ENCODE measurements around the gene EIF1. TPM values are rescaled to one million over a fixed set of nuclear protein-coding genes. Genes with fewer than 3 reads are reported as not detected.

The EIF1 gene
- total RNA-seq, 1 donor from 2014 or later: 943 TPM

GRCh38 chr17:41676058-41676419, 12.6 kb upstream of the EIF1 start:
- ATAC-seq: no peak
- DNase-seq: no peak

DNA sequence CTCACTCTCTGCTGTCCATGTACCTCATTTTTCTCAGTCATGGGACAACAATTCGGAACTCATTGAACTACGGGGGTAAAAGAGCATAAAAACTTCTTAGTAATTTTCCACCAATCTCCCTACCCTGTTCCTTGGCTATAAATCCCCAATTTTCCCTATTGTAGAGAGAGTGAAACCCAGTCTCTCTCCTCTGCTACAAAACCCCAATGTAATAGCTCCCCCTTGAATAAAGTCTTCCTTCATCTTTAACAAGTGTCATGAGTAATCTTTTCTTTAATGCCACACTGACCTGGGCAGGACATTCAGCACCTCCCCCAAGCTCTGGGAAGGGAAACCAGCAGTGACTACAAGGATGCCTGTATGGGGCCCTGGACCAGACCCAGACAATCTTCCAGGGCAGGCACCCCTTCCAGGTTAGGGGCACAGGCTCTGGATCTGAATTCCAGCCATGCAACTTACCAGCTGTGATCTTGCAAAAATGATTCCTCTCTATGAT, 10.2 kb upstream of the EIF1 start:
- Histone ChIP-seq H3K9me3 (no peaks in the 10 kb centered on the region), H3K4me1 (peaks cover 33% of the 10 kb centered on the region), H3K36me3 (no peaks in the 10 kb centered on the region), H3K4me3 (peak overlapping the region; percentile 47), H3K27me3 (ENCODE audit: low read depth) (no peaks in the 10 kb centered on the region), H3K27ac (peak overlapping the region; percentile 82)
- no peak for DNase-seq
- no peak for TF ChIP-seq CTCF (IDR thresholded peaks at IDR 0.05)
- intact Hi-C loops (cut with DNase I): no loop called here
- peak; percentile 68 to 69 for ATAC-seq

More at GRCh38 chr17:41676058-41676419, 12.6 kb upstream of the EIF1 start:
- H3K9me3 ChIP-seq: no peaks in the 10 kb centered on the region
- peak overlapping the region; percentile 14 for H3K27ac ChIP-seq
- no peaks in the 10 kb centered on the region for H3K27me3 ChIP-seq (ENCODE audit: low read depth)
- peaks cover 33% of the 10 kb centered on the region for H3K4me1 ChIP-seq
- TF ChIP-seq CTCF (IDR thresholded peaks at IDR 0.05): no peak
- no peaks in the 10 kb centered on the region for H3K36me3 ChIP-seq
- intact Hi-C loops (cut with DNase I): no loop called here
- H3K4me3 ChIP-seq: no peak overlapping the region

- Histone ChIP-seq H3K4me3 (peak overlapping the region; percentile 47), H3K36me3 (no peaks in the 10 kb centered on the region), H3K27me3 (ENCODE audit: low read depth) (no peaks in the 10 kb centered on the region), H3K4me1 (peaks cover 33% of the 10 kb centered on the region), H3K27ac (peak overlapping the region; percentile 82), H3K9me3 (no peaks in the 10 kb centered on the region)
- TF ChIP-seq CTCF (IDR thresholded peaks at IDR 0.05): peak; percentile 22
- ATAC-seq: peak; percentile 87 to 90
- no peak for DNase-seq
- intact Hi-C loops (cut with DNase I): no loop called here
These were observed 9.6 kb upstream of the EIF1 start for GRCh38 chr17:41678907-41679739.

GRCh38 chr17:41679740-41680425, 8.8 kb upstream of the EIF1 start:
- no peaks in the 10 kb centered on the region for H3K27me3 ChIP-seq (ENCODE audit: low read depth)
- DNase-seq: no peak
- H3K4me3 ChIP-seq: no peak overlapping the region
- H3K27ac ChIP-seq: peak overlapping the region; percentile 82
- H3K4me1 ChIP-seq: peaks cover 33% of the 10 kb centered on the region
- no peaks in the 10 kb centered on the region for H3K36me3 ChIP-seq
- TF ChIP-seq CTCF (IDR thresholded peaks at IDR 0.05): no peak
- no peaks in the 10 kb centered on the region for H3K9me3 ChIP-seq
- ATAC-seq: no peak
- intact Hi-C loops (cut with DNase I): no loop called here

DNA sequence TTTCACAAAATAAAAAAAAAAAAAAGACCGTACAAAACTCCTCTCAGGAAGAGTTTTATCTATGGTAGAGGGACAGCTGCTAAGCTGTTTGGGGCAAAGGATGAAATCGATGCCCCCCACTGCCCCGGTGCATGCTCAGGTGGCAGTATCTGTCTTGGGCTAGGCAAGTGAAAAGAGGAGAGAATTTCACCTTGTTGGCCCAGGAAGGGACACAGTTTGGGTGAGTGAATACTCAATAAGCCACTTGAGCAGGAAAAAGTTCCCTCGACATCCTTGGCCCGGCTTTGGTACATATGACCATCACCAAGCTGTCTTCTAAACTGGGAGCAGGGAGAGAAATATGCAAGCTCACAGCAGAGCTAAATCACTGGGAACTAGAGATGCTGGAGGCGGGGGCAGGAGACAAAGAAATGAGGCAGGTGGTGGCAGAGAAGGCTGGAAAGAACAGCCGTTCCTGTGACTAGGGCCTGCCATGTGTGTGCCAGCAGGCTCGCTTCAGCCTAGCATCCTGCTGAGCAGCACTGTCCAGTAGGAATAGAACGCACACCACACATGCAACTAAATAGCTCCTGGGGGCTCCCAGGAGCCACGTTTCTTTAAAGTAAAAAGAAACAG, 8.2 kb upstream of the EIF1 start:
- TF ChIP-seq CTCF (IDR thresholded peaks at IDR 0.05): no peak
- Histone ChIP-seq H3K4me3 (no peak overlapping the region), H3K9me3 (no peaks in the 10 kb centered on the region), H3K27ac (no peak overlapping the region), H3K27me3 (ENCODE audit: low read depth) (no peaks in the 10 kb centered on the region), H3K36me3 (no peaks in the 10 kb centered on the region), H3K4me1 (peaks cover 30% of the 10 kb centered on the region)
- DNase-seq: no peak
- intact Hi-C loops (cut with DNase I): no loop called here
- ATAC-seq: no peak

Measured in lower lobe of right lung (tissue), 2 donors.